BJ (cell line): ENCODE data around the gene ZC3H12D. TPM values are rescaled to one million over a fixed set of nuclear protein-coding genes. Genes with fewer than 3 reads are reported as not detected.
A peak's percentile ranks its signal among the peaks of the same experiment; 100 is the strongest.

Experiments
- CTCF ChIA-PET: fragments of 350-600 bp; formaldehyde crosslinking; extraction: SDS; loops from one replicate; lab custom pipeline; 2021; ENCODE audit warnings: antibody characterized with exemption, inconsistent platforms; lab: Yijun Ruan, JAX
- POLR2A ChIA-PET: fragments of 300-600 bp; sonication (Branson Sonifier 250); formaldehyde crosslinking; extraction: SDS; loops from one replicate; lab custom pipeline; 2021; ENCODE audit warnings: antibody characterized with exemption; lab: Charles Lee
- DNase-seq: peaks from one replicate; pipeline ENCODE4 v3.0.0-alpha.2; 2011; ENCODE audit warnings: low read depth
- H3K27me3 ChIP-seq: 2 replicates; pipeline ENCODE4 v1.6.0; 2011; ENCODE audit warnings: low read length; ENCODE audit not compliant: control insufficient read depth, insufficient read depth
- H3K36me3 ChIP-seq: 2 replicates; pipeline ENCODE4 v1.5.1; 2011; ENCODE audit warnings: low read length; ENCODE audit not compliant: control insufficient read depth, insufficient read depth
- H3K4me3 ChIP-seq: 2 replicates; pipeline ENCODE4 v1.5.1; 2011; ENCODE audit warnings: low read depth, mild to moderate bottlenecking, control low read depth, low read length
- polyA minus RNA-seq: library from RNA; depleted of rRNA, polyadenylated mRNA; stranded (reverse); fragments of >200 nt; gene quantifications from 2 replicates; pipeline ENCODE4 v1.2.3, GENCODE V29; 2011; rRNA and poly(A)+ RNA removed
- polyA plus RNA-seq: library from polyadenylated mRNA; depleted of rRNA; stranded (reverse); fragments of >200 nt; gene quantifications from 2 replicates; pipeline ENCODE4 v1.2.3, GENCODE V29; 2011; rRNA removed
- TF ChIP-seq, protein P1 (sequence below): IDR thresholded peaks from 2 replicates; pipeline ENCODE4 v1.5.1; 2011; ENCODE audit warnings: low read depth, mild to moderate bottlenecking, control low read depth, inconsistent platforms, low read length, moderate library complexity; ENCODE audit not compliant: insufficient read depth

Gene ZC3H12D
- polyA plus RNA-seq: 0.02 and 0.04 TPM in 2 replicates
- polyA minus RNA-seq: 0.14 TPM in 1 of 2 replicates, not detected in the other

DNA sequence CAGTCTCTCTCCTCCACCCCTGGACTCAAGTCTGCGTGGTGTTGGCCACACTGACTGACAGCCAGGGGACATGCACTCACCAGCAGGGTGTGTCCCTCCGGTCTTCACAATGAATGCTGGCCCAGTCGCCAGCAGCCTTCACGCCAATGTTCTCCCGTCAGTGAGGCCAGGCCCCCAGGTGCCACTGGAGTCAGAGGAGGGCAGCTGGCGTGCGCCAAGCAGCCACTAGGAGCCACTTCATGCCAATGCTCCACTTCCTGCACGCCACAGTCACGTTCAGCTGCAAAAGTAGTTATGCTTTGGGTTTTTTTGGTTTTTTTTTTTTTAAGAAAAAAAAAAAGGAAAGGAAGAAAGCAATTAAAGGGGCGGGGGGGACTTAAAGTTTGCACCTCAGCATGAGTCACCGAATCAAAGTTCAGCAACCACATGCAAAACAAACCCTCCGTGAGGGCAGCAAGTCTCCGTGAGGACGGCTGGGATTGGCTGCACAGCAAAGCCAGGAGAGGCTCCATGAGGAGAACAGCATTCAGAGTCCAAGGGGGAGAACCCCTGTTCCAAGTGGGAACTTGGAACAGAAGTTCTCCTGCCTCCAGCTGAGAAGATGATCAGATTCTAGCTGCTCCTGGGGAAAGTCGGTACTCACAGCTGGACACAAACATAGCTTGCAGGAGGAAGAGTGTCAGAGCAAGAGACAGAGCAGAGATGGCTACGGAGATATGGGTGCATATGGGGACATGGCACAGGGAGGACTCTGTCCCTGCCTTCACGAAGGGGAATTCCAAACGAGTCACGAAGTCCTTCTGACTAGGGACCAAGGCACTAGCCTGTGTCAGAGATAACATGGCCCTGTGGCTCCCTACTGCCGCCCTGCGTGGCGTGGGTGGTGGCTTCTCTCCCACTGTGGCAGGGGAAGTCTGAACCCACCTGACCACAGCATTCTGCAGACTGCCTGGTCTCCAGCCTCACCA is at the start of gene ZC3H12D:
TSS of gene ZC3H12D (minus strand) at position 282 of the 968 bp plus-strand sequence. CDS start 10,471 bp downstream, outside the sequence.
- CTCF ChIA-PET: interaction anchor here (2.3 kb wide), 1 partner anchor 11 kb away, joined by 9 read pairs; no protein-coding TSS in a partner anchor
- H3K27me3 ChIP-seq: no peaks in the 10 kb centered on the region
- peak; percentile 8 for DNase-seq
- H3K36me3 ChIP-seq: no peaks in the 10 kb centered on the region
- POLR2A ChIA-PET: no interaction called here
- no peak within 1 kb of the TSS for H3K4me3 ChIP-seq
- TF ChIP-seq, protein P1, sequence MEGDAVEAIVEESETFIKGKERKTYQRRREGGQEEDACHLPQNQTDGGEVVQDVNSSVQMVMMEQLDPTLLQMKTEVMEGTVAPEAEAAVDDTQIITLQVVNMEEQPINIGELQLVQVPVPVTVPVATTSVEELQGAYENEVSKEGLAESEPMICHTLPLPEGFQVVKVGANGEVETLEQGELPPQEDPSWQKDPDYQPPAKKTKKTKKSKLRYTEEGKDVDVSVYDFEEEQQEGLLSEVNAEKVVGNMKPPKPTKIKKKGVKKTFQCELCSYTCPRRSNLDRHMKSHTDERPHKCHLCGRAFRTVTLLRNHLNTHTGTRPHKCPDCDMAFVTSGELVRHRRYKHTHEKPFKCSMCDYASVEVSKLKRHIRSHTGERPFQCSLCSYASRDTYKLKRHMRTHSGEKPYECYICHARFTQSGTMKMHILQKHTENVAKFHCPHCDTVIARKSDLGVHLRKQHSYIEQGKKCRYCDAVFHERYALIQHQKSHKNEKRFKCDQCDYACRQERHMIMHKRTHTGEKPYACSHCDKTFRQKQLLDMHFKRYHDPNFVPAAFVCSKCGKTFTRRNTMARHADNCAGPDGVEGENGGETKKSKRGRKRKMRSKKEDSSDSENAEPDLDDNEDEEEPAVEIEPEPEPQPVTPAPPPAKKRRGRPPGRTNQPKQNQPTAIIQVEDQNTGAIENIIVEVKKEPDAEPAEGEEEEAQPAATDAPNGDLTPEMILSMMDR: no peak

DNA sequence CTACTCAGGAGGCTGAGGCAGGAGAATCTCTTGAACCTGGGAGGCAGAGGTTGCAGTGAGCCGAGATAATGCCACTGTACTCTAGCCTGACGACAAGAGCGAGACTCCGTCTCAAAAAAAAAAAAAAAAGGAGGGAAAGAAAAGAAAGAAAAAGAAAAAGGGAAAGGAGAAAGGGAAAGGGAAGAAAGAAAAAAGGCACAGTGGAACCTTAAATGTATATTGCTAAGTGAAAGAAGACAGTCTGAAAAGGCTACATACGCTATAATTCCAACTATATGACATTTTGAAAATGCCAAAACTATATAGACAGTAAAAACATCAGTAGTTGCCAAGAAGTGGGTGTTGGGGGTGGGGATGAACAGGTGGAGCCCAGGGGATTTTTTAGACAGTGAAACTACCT is 44.8 kb upstream of the ZC3H12D start:
- no peak overlapping the region for H3K4me3 ChIP-seq
- ChIA-PET POLR2A (no interaction called here), CTCF (no interaction called here)
- H3K36me3 ChIP-seq: peaks cover 9% of the 10 kb centered on the region
- TF ChIP-seq, protein P1: no peak
- no peak for DNase-seq
- no peaks in the 10 kb centered on the region for H3K27me3 ChIP-seq

DNA sequence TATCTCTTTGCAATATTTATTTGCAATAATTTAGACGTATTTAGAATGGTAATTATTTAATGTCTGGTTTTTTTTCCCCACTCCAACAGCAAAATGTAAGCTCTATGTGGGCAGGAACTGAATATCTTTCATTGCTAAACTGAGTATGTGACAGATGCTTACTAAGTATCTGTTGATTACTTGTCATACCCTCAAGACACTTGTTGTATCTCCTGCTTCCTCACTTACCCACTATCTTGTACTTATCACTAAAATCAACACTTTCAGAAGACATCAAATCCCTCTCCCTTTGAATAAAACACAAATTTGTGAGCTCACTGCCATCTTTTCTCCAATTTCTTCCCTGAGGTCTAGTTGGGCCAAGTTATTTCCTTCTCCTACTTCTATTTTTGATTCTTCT is 30.7 kb upstream of the ZC3H12D start:
- POLR2A ChIA-PET: interaction anchor here (0.6 kb wide), 1 partner anchor 1129 kb away, joined by 14 read pairs; no protein-coding TSS in a partner anchor
- H3K36me3 ChIP-seq: peaks cover 5% of the 10 kb centered on the region
- CTCF ChIA-PET: interaction anchor here (0.9 to 4.1 kb wide), 5 partner anchors 83 to 958 kb away, joined by 3 to 28 read pairs (median 4); no protein-coding TSS in a partner anchor
- no peaks in the 10 kb centered on the region for H3K27me3 ChIP-seq
- DNase-seq: no peak
- H3K4me3 ChIP-seq: no peak overlapping the region
- TF ChIP-seq, protein P1: no peak

DNA sequence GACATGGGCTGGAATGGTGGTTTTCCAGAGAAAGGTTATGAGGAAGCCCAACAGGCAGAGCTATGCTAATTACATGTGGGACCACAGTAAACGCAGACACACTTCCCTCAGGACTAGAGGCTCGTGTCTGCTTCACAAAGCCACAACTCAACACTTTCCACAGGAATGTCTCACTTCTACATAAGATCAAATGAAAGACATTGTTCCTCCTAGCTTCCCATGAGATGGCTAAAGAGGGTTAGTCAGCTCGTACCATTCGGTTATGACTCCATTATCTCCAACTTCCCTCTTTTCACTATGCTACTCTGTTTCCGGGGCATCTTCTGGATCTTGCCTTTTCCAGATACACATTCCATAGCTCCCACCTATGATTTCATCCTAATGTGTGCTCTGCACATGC is 29.1 kb upstream of the ZC3H12D start:
- TF ChIP-seq, protein P1: no peak
- Histone ChIP-seq H3K36me3 (peaks cover 5% of the 10 kb centered on the region), H3K27me3 (no peaks in the 10 kb centered on the region), H3K4me3 (no peak overlapping the region)
- CTCF ChIA-PET: interaction anchor here (1.4 to 1.6 kb wide), 2 partner anchors 485 to 488 kb away, joined by 4 to 5 read pairs; no protein-coding TSS in a partner anchor
- POLR2A ChIA-PET: no interaction called here
- DNase-seq: no peak
